ENCODE results near the gene SLX9.

DNA sequence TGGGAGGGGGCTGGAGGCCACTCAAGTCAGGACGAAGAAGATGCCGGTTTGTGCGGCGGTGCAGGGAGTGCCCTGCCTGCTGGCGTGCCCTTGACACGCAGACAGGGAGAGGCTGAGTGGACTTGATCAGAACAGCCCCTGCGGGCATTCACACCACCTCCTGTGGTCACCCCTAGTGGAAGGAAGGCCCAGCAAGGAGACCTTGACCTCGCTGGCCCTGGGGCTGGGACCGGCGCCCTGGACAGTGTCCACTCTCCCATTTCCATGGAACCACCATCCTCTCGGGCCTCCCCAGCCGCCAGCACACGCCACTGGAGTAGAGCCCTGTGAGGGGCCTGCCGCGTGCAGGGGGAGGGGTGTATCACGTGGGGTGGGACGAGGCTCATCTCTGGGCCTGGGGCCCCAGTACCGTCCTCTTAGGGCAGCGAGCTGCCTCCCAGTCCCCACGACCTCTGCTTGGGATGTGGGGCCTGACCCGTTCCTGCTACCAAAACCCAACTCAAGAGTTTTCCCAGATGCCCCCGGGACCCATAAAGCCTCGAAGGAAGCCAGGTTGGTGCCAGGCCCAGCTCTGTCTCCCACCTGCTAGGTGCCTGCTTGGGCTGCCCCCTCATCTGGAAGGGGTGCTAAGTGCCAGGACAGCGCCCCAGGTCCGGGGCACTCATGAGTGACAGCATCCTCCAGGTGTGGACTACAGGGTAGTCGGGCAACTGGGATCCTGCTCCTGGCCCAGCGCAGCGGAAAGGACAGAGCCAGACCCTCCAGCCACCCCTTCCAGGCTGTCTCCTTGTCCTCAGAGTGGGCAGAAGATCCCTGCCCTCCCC is 62.8 kb downstream of the SLX9 start:
- TF ChIP-seq POLR2A (IDR thresholded peaks at IDR 0.05) (no peak), CTCF (IDR thresholded peaks at IDR 0.05) (no peak), EP300 (IDR thresholded peaks at IDR 0.05; ENCODE audit: low read depth) (no peak), POLR2AphosphoS5 (IDR thresholded peaks at IDR 0.05) (no peak)

All from transverse colon (tissue), 4 donors.